HepG2 (cell line): ENCODE data around the gene MBTPS2. TPM values are rescaled to one million over a fixed set of nuclear protein-coding genes. Genes with fewer than 3 reads are reported as not detected.

Source experiments
- ATAC-seq: fragments of 200-7000 bp; cut with Tn5 transposase; 3 replicates; pipeline ENCODE4 v1.9.1; 2020; ENCODE audit warnings: mild to moderate bottlenecking, moderate library complexity
- BruUV-seq: library from RNA; stranded (reverse); fragments of 400-500 nt; replicated peaks from 2 replicates; lab custom pipeline; 2021; lab: Mats Ljungman, UMichigan
- CTCF ChIA-PET: fragments of 300-600 bp; formaldehyde crosslinking; extraction: SDS; loops from one replicate; lab custom pipeline; 2021; ENCODE audit warnings: low total read pairs, inconsistent platforms, low intra/inter-chr PET ratio; lab: Yijun Ruan, JAX
- POLR2A ChIA-PET: fragments of 350-600 bp; sonication (Branson Sonifier 250); formaldehyde crosslinking; loops from one replicate; lab custom pipeline; 2020; ENCODE audit warnings: antibody characterized with exemption, inconsistent platforms; lab: Yijun Ruan, JAX
- DNase-seq: peaks from one replicate; pipeline ENCODE4 v3.0.0-alpha.2; 2015; ENCODE audit warnings: low spot score
- FAIRE-seq: peaks from 3 replicates; lab custom pipeline; 2011; peaks lifted over from hg19 to GRCh38; lab: Jason Lieb, UNC
- H2AFZ ChIP-seq: one replicate; pipeline ENCODE4 v1.6.1; 2011; ENCODE audit warnings: low read length, inconsistent platforms
- H3K27ac ChIP-seq: fragments of 300-600 bp; 3 replicates; pipeline ENCODE4 v1.8.0; 2011; ENCODE audit warnings: mixed run types, mild to moderate bottlenecking, mixed read lengths, low read length, inconsistent platforms; ENCODE audit not compliant: insufficient read depth; ENCODE audit errors: extremely low read length
- H3K27me3 ChIP-seq, 2 experiments: fragments of 200-600 bp in 1 of 2; 2 replicates in 1 of 2; 3 replicates in 1 of 2; pipeline versions ENCODE4 v1.6.0 to v1.8.0; 2011; ENCODE audit warnings: low read length in 2 of 2, mild to moderate bottlenecking in 2 of 2, moderate library complexity in 2 of 2, inconsistent platforms in 1 of 2; ENCODE audit not compliant: insufficient read depth in 2 of 2, control insufficient read depth in 1 of 2
- H3K36me3 ChIP-seq, 2 experiments: fragments of 200-600 bp in 1 of 2; replicated peaks in 1 of 2; 2 replicates in 1 of 2; 3 replicates in 1 of 2; pipeline versions ENCODE4 v1.5.1 to v1.8.0; 2011; ENCODE audit warnings: low read length in 2 of 2, inconsistent platforms in 1 of 2; ENCODE audit not compliant: insufficient read depth in 2 of 2, control insufficient read depth in 1 of 2
- H3K4me1 ChIP-seq: 2 replicates; pipeline ENCODE4 v1.5.1; 2012; ENCODE audit warnings: low read length, inconsistent platforms; ENCODE audit not compliant: insufficient read depth
- H3K4me2 ChIP-seq: 2 replicates; pipeline ENCODE4 v1.6.0; 2011; ENCODE audit warnings: low read depth, low read length, inconsistent platforms
- H3K4me3 ChIP-seq, 3 experiments: fragments of 200-600 bp in 1 of 3; sonication (generic), shearing (Covaris generic) in 1 of 3; replicated peaks in 1 of 3; 2 replicates each; pipeline ENCODE4 v1.5.1; 2011 to 2016; ENCODE audit warnings: low read length in 3 of 3, inconsistent platforms in 2 of 3, low read depth in 2 of 3, mild to moderate bottlenecking in 2 of 3, control low read depth in 1 of 3, mixed read lengths in 1 of 3; ENCODE audit not compliant: insufficient read depth in 1 of 3
- H3K79me2 ChIP-seq: one replicate; pipeline ENCODE4 v1.6.1; 2011; ENCODE audit warnings: low read length, inconsistent platforms; ENCODE audit not compliant: insufficient read depth
- H3K9ac ChIP-seq: 2 replicates; pipeline ENCODE4 v1.6.0; 2011; ENCODE audit warnings: mild to moderate bottlenecking, low read depth, low read length, inconsistent platforms; ENCODE audit not compliant: insufficient read depth
- H3K9me3 ChIP-seq: 2 replicates; pipeline ENCODE4 v1.5.1; 2012; ENCODE audit warnings: mild to moderate bottlenecking, low read length
- H4K20me1 ChIP-seq: 2 replicates; pipeline ENCODE4 v1.6.0; 2011; ENCODE audit warnings: inconsistent platforms, mild to moderate bottlenecking, low read length, moderate library complexity; ENCODE audit not compliant: insufficient read depth
- DMAP1 ChIP-seq: IDR thresholded peaks from 2 replicates; pipeline ENCODE4 v1.6.1; 2016
- DR1 ChIP-seq: sonication (generic); formaldehyde crosslinking; IDR thresholded peaks from 2 replicates; pipeline ENCODE4 v1.8.0; 2021; ENCODE audit warnings: mild to moderate bottlenecking, missing genetic modification reagents, inconsistent platforms
- GATAD1 ChIP-seq: IDR thresholded peaks from 2 replicates; pipeline ENCODE4 v1.6.1; 2016; ENCODE audit warnings: missing genetic modification reagents, missing compliant biosample characterization
- GTF3A ChIP-seq: sonication (generic); formaldehyde crosslinking; conservative IDR thresholded peaks from 2 replicates; pipeline ENCODE4 v1.4.0; 2020; ENCODE audit warnings: mild to moderate bottlenecking, missing genetic modification reagents
- HMG20B ChIP-seq: conservative IDR thresholded peaks from 2 replicates; pipeline ENCODE4 v1.6.1; 2016; ENCODE audit warnings: missing genetic modification reagents, missing compliant biosample characterization
- IRX3 ChIP-seq: sonication (generic); formaldehyde crosslinking; IDR thresholded peaks from 2 replicates; pipeline ENCODE4 v1.8.1; 2023; ENCODE audit warnings: mild to moderate bottlenecking, low read depth, missing genetic modification reagents, borderline replicate concordance
- KAT7 ChIP-seq: IDR thresholded peaks from 2 replicates; pipeline ENCODE4 v1.6.1; 2018; ENCODE audit warnings: borderline replicate concordance, missing compliant biosample characterization
- KMT2A ChIP-seq: sonication (generic); formaldehyde crosslinking; IDR thresholded peaks from 2 replicates; pipeline ENCODE4 v1.4.0; 2020; ENCODE audit warnings: missing genetic modification reagents
- PLRG1 ChIP-seq: fragments of 450-650 bp; conservative IDR thresholded peaks from 2 replicates; pipeline ENCODE4 v1.6.1; 2016
- RFXAP ChIP-seq: sonication (generic); formaldehyde crosslinking; IDR thresholded peaks from 2 replicates; pipeline ENCODE4 v1.4.0; 2020; ENCODE audit warnings: missing genetic modification reagents, borderline replicate concordance
- SP2 ChIP-seq: sonication (generic); formaldehyde crosslinking; IDR thresholded peaks from 2 replicates; pipeline ENCODE4 v1.5.1; 2020; ENCODE audit warnings: mild to moderate bottlenecking, missing genetic modification reagents
- TEAD2 ChIP-seq: sonication (generic); formaldehyde crosslinking; IDR thresholded peaks from 2 replicates; pipeline ENCODE4 v1.9.0; 2021; ENCODE audit warnings: missing genetic modification reagents
- ZNF121 ChIP-seq: sonication (generic); formaldehyde crosslinking; IDR thresholded peaks from 2 replicates; pipeline ENCODE4 v1.5.0; 2020; ENCODE audit warnings: mild to moderate bottlenecking, missing genetic modification reagents
- ZNF317 ChIP-seq: sonication (generic); formaldehyde crosslinking; IDR thresholded peaks from 2 replicates; pipeline ENCODE4 v1.5.0; 2020; ENCODE audit warnings: mild to moderate bottlenecking, missing genetic modification reagents
- ZNF850 ChIP-seq: sonication (generic); formaldehyde crosslinking; conservative IDR thresholded peaks from 2 replicates; pipeline ENCODE4 v1.9.0; 2021; ENCODE audit warnings: mild to moderate bottlenecking, missing genetic modification reagents
- WGBS: methylation state at CpG from one replicate; pipeline ENCODE4 v1.1.6; 2017; ENCODE audit warnings: low lambda C conversion rate; 5-methylcytosine and 5-hydroxymethylcytosine counted together
- in situ Hi-C: cut with HindIII; loops from 2 replicates; pipeline ENCODE4 v1.10.0; 2017; ENCODE audit warnings: low pct_unique_long_range_greater_than_20kb; ENCODE audit not compliant: extremely low pct_ligation_motif_present
- intact Hi-C: fragments of 100-400 bp; cut with micrococcal nuclease; formaldehyde crosslinking; loops from one replicate; pipeline ENCODE4 v1.10.0; 2022; ENCODE audit not compliant: unreplicated experiment
- polyA plus RNA-seq, 8 experiments: library from polyadenylated mRNA; depleted of rRNA in 3 of 8; stranded (reverse) in 7 of 8; unstranded in 1 of 8; fragments of >200 nt; fragmentation: Illumina TruSeq in 4 of 8; extraction: Trizol in 4 of 8; gene quantifications; 2 replicates each; pipeline versions ENCODE4 v1.2.1 to v1.2.3, GENCODE V29; 2011 to 2016; ENCODE audit warnings: low read depth in 4 of 8, missing spikeins in 1 of 8, mixed read lengths in 1 of 8; ENCODE audit not compliant: insufficient read depth in 1 of 8
- total RNA-seq, 5 experiments: library from RNA; depleted of rRNA; stranded (reverse); fragments of >200 nt; fragmentation: Illumina TruSeq; extraction: Trizol; gene quantifications; 2 replicates each; pipeline ENCODE4 v1.2.3, GENCODE V29; 2016; ENCODE audit warnings: low read depth in 1 of 5
- TF ChIP-seq, protein P1 (sequence below): sonication (generic); formaldehyde crosslinking; IDR thresholded peaks from 2 replicates; pipeline ENCODE4 v1.4.0; 2020; ENCODE audit warnings: missing genetic modification reagents, borderline replicate concordance
- TF ChIP-seq, protein P2 (sequence below): sonication (generic); formaldehyde crosslinking; IDR thresholded peaks from 2 replicates; pipeline ENCODE4 v1.4.0; 2020; ENCODE audit warnings: missing genetic modification reagents
- TF ChIP-seq, protein P3 (sequence below): sonication (generic); formaldehyde crosslinking; IDR thresholded peaks from 2 replicates; pipeline ENCODE4 v1.8.1; 2023; ENCODE audit warnings: mild to moderate bottlenecking, missing genetic modification reagents, borderline replicate concordance

MBTPS2 gene
- total and polyA plus RNA-seq, 2 of the 13 experiments (the other 11 are each of a cell fraction or from before 2014, with no cell fraction given): 5.7 to 14.4 TPM

DNA sequence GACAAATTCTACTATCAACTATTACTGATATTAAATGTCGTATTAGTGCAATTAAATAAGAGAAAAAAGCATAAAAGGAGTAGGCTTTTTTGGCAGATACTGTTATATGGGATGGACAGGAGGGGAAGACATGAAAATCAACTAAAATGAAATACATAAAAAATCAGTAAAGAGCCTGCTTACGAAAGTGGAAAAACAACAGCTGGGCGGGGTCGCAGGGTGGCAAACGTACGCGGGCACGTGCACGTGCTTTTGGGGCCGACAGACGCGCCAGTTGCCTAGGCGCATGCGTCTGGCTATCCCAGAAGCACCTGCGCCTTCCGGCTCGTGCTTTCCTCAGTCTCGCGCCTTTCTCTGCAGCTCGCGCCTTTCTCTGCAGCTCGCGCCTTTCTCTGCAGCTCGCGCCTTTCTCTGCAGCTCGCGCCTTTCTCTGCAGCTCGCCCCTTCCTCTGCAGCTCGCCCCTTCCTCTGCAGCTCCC lies 16.6 kb downstream of the MBTPS2 start, which contains the start of gene YY2 (continued):
- TF ChIP-seq, protein P1, sequence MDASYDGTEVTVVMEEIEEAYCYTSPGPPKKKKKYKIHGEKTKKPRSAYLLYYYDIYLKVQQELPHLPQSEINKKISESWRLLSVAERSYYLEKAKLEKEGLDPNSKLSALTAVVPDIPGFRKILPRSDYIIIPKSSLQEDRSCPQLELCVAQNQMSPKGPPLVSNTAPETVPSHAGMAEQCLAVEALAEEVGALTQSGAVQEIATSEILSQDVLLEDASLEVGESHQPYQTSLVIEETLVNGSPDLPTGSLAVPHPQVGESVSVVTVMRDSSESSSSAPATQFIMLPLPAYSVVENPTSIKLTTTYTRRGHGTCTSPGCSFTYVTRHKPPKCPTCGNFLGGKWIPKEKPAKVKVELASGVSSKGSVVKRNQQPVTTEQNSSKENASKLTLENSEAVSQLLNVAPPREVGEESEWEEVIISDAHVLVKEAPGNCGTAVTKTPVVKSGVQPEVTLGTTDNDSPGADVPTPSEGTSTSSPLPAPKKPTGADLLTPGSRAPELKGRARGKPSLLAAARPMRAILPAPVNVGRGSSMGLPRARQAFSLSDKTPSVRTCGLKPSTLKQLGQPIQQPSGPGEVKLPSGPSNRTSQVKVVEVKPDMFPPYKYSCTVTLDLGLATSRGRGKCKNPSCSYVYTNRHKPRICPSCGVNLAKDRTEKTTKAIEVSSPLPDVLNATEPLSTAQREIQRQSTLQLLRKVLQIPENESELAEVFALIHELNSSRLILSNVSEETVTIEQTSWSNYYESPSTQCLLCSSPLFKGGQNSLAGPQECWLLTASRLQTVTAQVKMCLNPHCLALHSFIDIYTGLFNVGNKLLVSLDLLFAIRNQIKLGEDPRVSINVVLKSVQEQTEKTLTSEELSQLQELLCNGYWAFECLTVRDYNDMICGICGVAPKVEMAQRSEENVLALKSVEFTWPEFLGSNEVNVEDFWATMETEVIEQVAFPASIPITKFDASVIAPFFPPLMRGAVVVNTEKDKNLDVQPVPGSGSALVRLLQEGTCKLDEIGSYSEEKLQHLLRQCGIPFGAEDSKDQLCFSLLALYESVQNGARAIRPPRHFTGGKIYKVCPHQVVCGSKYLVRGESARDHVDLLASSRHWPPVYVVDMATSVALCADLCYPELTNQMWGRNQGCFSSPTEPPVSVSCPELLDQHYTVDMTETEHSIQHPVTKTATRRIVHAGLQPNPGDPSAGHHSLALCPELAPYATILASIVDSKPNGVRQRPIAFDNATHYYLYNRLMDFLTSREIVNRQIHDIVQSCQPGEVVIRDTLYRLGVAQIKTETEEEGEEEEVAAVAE: no peak
- TF ChIP-seq ZNF850 (CRISPR knock-in tag) (no peak), IRX3 (no peak), DR1 (CRISPR knock-in tag) (no peak), SP2 (CRISPR knock-in tag) (no peak)
- TF ChIP-seq, protein P2, sequence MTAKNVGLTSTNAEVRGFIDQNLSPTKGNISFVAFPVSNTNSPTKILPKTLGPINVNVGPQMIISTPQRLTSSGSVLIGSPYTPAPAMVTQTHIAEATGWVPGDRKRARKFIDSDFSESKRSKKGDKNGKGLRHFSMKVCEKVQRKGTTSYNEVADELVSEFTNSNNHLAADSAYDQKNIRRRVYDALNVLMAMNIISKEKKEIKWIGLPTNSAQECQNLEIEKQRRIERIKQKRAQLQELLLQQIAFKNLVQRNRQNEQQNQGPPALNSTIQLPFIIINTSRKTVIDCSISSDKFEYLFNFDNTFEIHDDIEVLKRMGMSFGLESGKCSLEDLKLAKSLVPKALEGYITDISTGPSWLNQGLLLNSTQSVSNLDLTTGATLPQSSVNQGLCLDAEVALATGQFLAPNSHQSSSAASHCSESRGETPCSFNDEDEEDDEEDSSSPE (CRISPR knock-in tag): no peak

DNA sequence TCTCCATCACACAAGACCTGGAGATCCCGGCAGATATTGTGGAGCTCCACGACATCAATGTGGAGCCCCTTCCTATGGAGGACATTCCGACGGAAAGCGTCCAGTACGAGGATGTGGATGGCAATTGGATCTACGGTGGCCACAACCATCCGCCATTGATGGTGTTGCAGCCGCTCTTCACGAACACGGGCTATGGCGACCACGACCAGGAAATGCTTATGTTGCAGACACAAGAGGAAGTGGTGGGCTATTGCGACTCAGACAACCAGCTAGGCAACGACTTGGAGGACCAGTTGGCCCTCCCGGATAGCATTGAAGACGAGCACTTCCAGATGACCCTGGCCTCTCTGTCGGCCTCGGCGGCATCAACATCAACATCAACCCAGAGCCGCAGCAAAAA lies 17.1 kb downstream of the MBTPS2 start:
- FAIRE-seq: no peak
- Histone ChIP-seq H3K27me3 (no peaks in the 10 kb centered on the region), H2AFZ (no peak overlapping the region)
- TF ChIP-seq DMAP1 (CRISPR knock-in tag): no peak
- TF ChIP-seq KAT7 (CRISPR knock-in tag): no peak
- TF ChIP-seq, protein P3, sequence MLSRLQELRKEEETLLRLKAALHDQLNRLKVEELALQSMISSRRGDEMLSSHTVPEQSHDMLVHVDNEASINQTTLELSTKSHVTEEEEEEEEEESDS (CRISPR knock-in tag): no peak
- no peak for TF ChIP-seq PLRG1
- TF ChIP-seq TEAD2 (CRISPR knock-in tag): no peak
- no peak for TF ChIP-seq GATAD1 (CRISPR knock-in tag)
- TF ChIP-seq HMG20B (CRISPR knock-in tag): no peak
- TF ChIP-seq GTF3A (CRISPR knock-in tag): no peak
- TF ChIP-seq KMT2A (CRISPR knock-in tag): no peak
- no peak for TF ChIP-seq RFXAP
- TF ChIP-seq ZNF317 (CRISPR knock-in tag): no peak
- TF ChIP-seq ZNF121 (CRISPR knock-in tag): no peak
- TF ChIP-seq, all 625 proteins: peak for 0
- H3K79me2 ChIP-seq: no peaks in the 10 kb centered on the region
- DNase-seq: no peak
- H3K27ac ChIP-seq: no peak overlapping the region
- no peak overlapping the region for H3K4me3 ChIP-seq
- CTCF ChIA-PET: no interaction called here
- BruUV-seq: no TSS peak
- no peaks in the 10 kb centered on the region for H3K9me3 ChIP-seq
- H3K4me2 ChIP-seq: no peak overlapping the region
- H3K36me3 ChIP-seq: peaks cover 0 to 4% of the 10 kb centered on the region in 2 experiments; a peak in 2 of 5 replicates
- intact Hi-C loops (no loop called here), in situ Hi-C loops (no loop called here)
- no peak overlapping the region for H3K9ac ChIP-seq
- no peaks in the 10 kb centered on the region for H4K20me1 ChIP-seq
- H3K4me1 ChIP-seq: no peaks in the 10 kb centered on the region
- POLR2A ChIA-PET: no interaction called here
- ATAC-seq: no peak
- WGBS: 97% methylated on average over 14 of the region's 21 CpGs
